ENCODE measurements around the gene COLGALT1.

DNA sequence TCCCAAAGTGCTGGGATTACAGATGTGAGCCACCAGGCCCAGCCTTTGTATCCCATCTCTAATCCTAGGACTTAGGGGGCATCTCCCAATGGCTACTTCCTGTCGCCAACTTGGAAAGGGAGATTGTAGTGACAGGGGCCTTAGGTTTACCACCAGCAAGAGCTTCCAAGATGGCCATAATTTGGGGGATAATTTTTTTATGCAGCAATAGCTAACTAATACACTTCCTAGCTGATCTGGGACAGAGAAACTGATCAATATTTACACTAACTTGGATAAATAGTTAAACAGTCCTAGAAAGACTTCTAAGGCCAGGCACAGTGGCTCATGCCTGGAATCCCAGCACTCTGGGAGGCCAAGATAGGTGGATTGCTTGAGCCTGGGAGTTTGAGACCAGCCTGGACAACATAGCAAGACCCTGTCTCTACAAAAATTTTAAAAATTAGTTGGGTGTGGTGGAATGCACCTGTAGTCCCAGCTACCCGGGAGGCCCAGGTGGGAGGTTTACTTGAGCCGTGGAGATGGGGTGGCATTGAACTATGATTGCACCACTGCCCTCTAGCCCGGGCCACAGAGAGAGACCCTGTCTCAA is 5.3 kb upstream of the COLGALT1 start:
- TF ChIP-seq, protein P1, sequence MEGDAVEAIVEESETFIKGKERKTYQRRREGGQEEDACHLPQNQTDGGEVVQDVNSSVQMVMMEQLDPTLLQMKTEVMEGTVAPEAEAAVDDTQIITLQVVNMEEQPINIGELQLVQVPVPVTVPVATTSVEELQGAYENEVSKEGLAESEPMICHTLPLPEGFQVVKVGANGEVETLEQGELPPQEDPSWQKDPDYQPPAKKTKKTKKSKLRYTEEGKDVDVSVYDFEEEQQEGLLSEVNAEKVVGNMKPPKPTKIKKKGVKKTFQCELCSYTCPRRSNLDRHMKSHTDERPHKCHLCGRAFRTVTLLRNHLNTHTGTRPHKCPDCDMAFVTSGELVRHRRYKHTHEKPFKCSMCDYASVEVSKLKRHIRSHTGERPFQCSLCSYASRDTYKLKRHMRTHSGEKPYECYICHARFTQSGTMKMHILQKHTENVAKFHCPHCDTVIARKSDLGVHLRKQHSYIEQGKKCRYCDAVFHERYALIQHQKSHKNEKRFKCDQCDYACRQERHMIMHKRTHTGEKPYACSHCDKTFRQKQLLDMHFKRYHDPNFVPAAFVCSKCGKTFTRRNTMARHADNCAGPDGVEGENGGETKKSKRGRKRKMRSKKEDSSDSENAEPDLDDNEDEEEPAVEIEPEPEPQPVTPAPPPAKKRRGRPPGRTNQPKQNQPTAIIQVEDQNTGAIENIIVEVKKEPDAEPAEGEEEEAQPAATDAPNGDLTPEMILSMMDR (IDR thresholded peaks at IDR 0.05; ENCODE audit: insufficient read depth, low read length, poor library complexity, severe bottlenecking), result no peak
- no peak for TF ChIP-seq EZH2phosphoT487 (conservative IDR thresholded peaks at IDR 0.05; ENCODE audit: low read length)

Measured in SU-DHL-6 (cell line).